ENCODE results near the gene OVCH2. TPM values are rescaled to one million over a fixed set of nuclear protein-coding genes. Genes with fewer than 3 reads are reported as not detected.
"Not testable (repeated sequence)": the region's sequence is repeated elsewhere in the genome, so short reads cannot be mapped to it uniquely, and the experiment has no call there.

Gene OVCH2
- total and polyA plus RNA-seq, 2 experiments from 2014 or later, result 0.34 TPM; not detected in 1

GRCh38 chr11:7664867-7665266 is 41.4 kb downstream of the OVCH2 start:
- Histone ChIP-seq H3K4me2 (ENCODE audit: unreplicated experiment) (no peak overlapping the region), H4K20me1 (ENCODE audit: insufficient read depth) (no peaks in the 10 kb centered on the region), H3K27ac (no peak overlapping the region), H3K9me2 (ENCODE audit: insufficient read depth) (no peaks in the 10 kb centered on the region), H3K36me3 (ENCODE audit: low read depth) (no peaks in the 10 kb centered on the region), H3K79me2 (ENCODE audit: insufficient read depth) (no peaks in the 10 kb centered on the region), H3K27me3 (replicated peaks; ENCODE audit: insufficient read depth) (no peaks in the 10 kb centered on the region), H3K4me1 (ENCODE audit: insufficient read depth) (no peaks in the 10 kb centered on the region), H3K4me3 (no peak overlapping the region), H3K9ac (no peak overlapping the region), H2AFZ (no peak overlapping the region), H3F3A (ENCODE audit: insufficient read depth) (no peaks in the 10 kb centered on the region), H3K9me3 (ENCODE audit: low read depth) (no peaks in the 10 kb centered on the region)
- WGBS, 2 experiments (ENCODE audit: low coverage in 1 of 2, low lambda C conversion rate in 2 of 2, missing lambda C conversion rate in 2 of 2), result 77 to 80% methylated on average over 6 of the region's 6 CpGs
- in situ Hi-C loops (cut with MboI), result no loop called here
- no peak for DNase-seq
- no peak for TF ChIP-seq EZH2phosphoT487 (IDR thresholded peaks at IDR 0.05; ENCODE audit: insufficient read depth, low read depth)
- TF ChIP-seq EZH2 (IDR thresholded peaks at IDR 0.05; ENCODE audit: insufficient read depth, poor library complexity, severe bottlenecking), result no peak

- in situ Hi-C loops (cut with MboI); H3K27ac ChIP-seq; H3K36me3 ChIP-seq (ENCODE audit: low read depth); H3K9me3 ChIP-seq (ENCODE audit: low read depth); H3K4me1 ChIP-seq (ENCODE audit: insufficient read depth); H2AFZ ChIP-seq; H3K9me2 ChIP-seq (ENCODE audit: insufficient read depth); H3F3A ChIP-seq (ENCODE audit: insufficient read depth); H3K79me2 ChIP-seq (ENCODE audit: insufficient read depth); H4K20me1 ChIP-seq (ENCODE audit: insufficient read depth); H3K4me3 ChIP-seq; H3K4me2 ChIP-seq (ENCODE audit: unreplicated experiment); H3K9ac ChIP-seq; H3K27me3 ChIP-seq (replicated peaks; ENCODE audit: insufficient read depth); DNase-seq: not testable (repeated sequence)
- WGBS, 2 experiments (ENCODE audit: low coverage in 1 of 2, low lambda C conversion rate in 2 of 2, missing lambda C conversion rate in 2 of 2), result 82 to 92% methylated on average over 12 to 16 of the region's 16 CpGs
Measured at GRCh38 chr11:7663531-7663930, 42.7 kb downstream of the OVCH2 start.

- Histone ChIP-seq H3K9me2 (ENCODE audit: insufficient read depth) (no peaks in the 10 kb centered on the region), H3F3A (ENCODE audit: insufficient read depth) (no peaks in the 10 kb centered on the region), H4K20me1 (ENCODE audit: insufficient read depth) (no peaks in the 10 kb centered on the region), H3K27me3 (replicated peaks; ENCODE audit: insufficient read depth) (no peaks in the 10 kb centered on the region), H3K4me2 (ENCODE audit: unreplicated experiment) (no peak overlapping the region), H3K9me3 (ENCODE audit: low read depth) (no peaks in the 10 kb centered on the region), H3K4me3 (no peak overlapping the region), H3K36me3 (ENCODE audit: low read depth) (no peaks in the 10 kb centered on the region), H3K9ac (no peak overlapping the region), H3K4me1 (ENCODE audit: insufficient read depth) (no peaks in the 10 kb centered on the region), H3K27ac (no peak overlapping the region), H2AFZ (no peak overlapping the region), H3K79me2 (ENCODE audit: insufficient read depth) (no peaks in the 10 kb centered on the region)
- TF ChIP-seq EZH2phosphoT487 (IDR thresholded peaks at IDR 0.05; ENCODE audit: insufficient read depth, low read depth) (no peak), EZH2 (IDR thresholded peaks at IDR 0.05; ENCODE audit: insufficient read depth, poor library complexity, severe bottlenecking) (no peak)
- WGBS, 2 experiments (ENCODE audit: low coverage in 1 of 2, low lambda C conversion rate in 2 of 2, missing lambda C conversion rate in 2 of 2), result 37 to 40% methylated on average over 14 to 15 of the region's 15 CpGs
- in situ Hi-C loops (cut with MboI), result no loop called here
- DNase-seq, result peak; percentile 92
Measured at GRCh38 chr11:7657306-7658025, 48.8 kb downstream of the OVCH2 start.

GRCh38 chr11:7656704-7657103 is 49.6 kb downstream of the OVCH2 start:
- no peaks in the 10 kb centered on the region for H3K27me3 ChIP-seq (replicated peaks; ENCODE audit: insufficient read depth)
- no peaks in the 10 kb centered on the region for H4K20me1 ChIP-seq (ENCODE audit: insufficient read depth)
- no peak for DNase-seq
- H3F3A ChIP-seq (ENCODE audit: insufficient read depth), result no peaks in the 10 kb centered on the region
- no peak overlapping the region for H3K27ac ChIP-seq
- no peaks in the 10 kb centered on the region for H3K79me2 ChIP-seq (ENCODE audit: insufficient read depth)
- in situ Hi-C loops (cut with MboI), result no loop called here
- H2AFZ ChIP-seq, result no peak overlapping the region
- no peak overlapping the region for H3K4me3 ChIP-seq
- no peaks in the 10 kb centered on the region for H3K4me1 ChIP-seq (ENCODE audit: insufficient read depth)
- TF ChIP-seq EZH2phosphoT487 (IDR thresholded peaks at IDR 0.05; ENCODE audit: insufficient read depth, low read depth), result no peak
- TF ChIP-seq EZH2 (IDR thresholded peaks at IDR 0.05; ENCODE audit: insufficient read depth, poor library complexity, severe bottlenecking), result no peak
- H3K9me2 ChIP-seq (ENCODE audit: insufficient read depth), result no peaks in the 10 kb centered on the region
- H3K4me2 ChIP-seq (ENCODE audit: unreplicated experiment), result no peak overlapping the region
- H3K9me3 ChIP-seq (ENCODE audit: low read depth), result no peaks in the 10 kb centered on the region
- 78 to 82% methylated on average over 11 of the region's 11 CpGs for WGBS, 2 experiments (ENCODE audit: low coverage in 1 of 2, low lambda C conversion rate in 2 of 2, missing lambda C conversion rate in 2 of 2)
- H3K9ac ChIP-seq, result no peak overlapping the region
- H3K36me3 ChIP-seq (ENCODE audit: low read depth), result no peaks in the 10 kb centered on the region

Data from GM23248 (cell line).